Upper lobe of right lung (tissue), 1 donor: ENCODE results near the gene TRAM2. TPM values are rescaled to one million over a fixed set of nuclear protein-coding genes. Genes with fewer than 3 reads are reported as not detected.

Source experiments
- ATAC-seq: fragments of 200-7000 bp; cut with Tn5 transposase; one replicate; pipeline ENCODE4 v1.9.1; 2020; ENCODE audit warnings: mild to moderate bottlenecking, moderate library complexity
- DNase-seq: peaks from one replicate; pipeline ENCODE4 v3.0.0-alpha.2; 2020
- H3K27ac ChIP-seq: fragments of 200-600 bp; one replicate; pipeline ENCODE4 v1.8.0; 2022
- H3K27me3 ChIP-seq: fragments of 200-600 bp; one replicate; pipeline ENCODE4 v1.8.0; 2022; ENCODE audit warnings: mild to moderate bottlenecking
- H3K36me3 ChIP-seq: fragments of 200-600 bp; one replicate; pipeline ENCODE4 v1.8.0; 2022
- H3K4me1 ChIP-seq: fragments of 200-600 bp; one replicate; pipeline ENCODE4 v1.8.0; 2022
- H3K4me3 ChIP-seq: fragments of 200-600 bp; one replicate; pipeline ENCODE4 v1.8.0; 2022; ENCODE audit warnings: mild to moderate bottlenecking
- H3K9me3 ChIP-seq: fragments of 200-600 bp; one replicate; pipeline ENCODE4 v1.8.0; 2022
- intact Hi-C: fragments of 100-400 bp; cut with DNase I; formaldehyde crosslinking; loops from one replicate; pipeline ENCODE4 v1.11.0; 2022
- total RNA-seq: library from RNA; stranded (reverse); fragmentation: NEBNext Ultra II Directional; extraction: Animal tissue kit (Norgen Biotek cat#: 25700); gene quantifications from one replicate; pipeline ENCODE4 v1.2.1, GENCODE V29; 2021
- TF ChIP-seq, protein P1 (sequence below): fragments of 200-600 bp; IDR thresholded peaks from one replicate; pipeline ENCODE4 v1.8.0; 2022; ENCODE audit warnings: antibody characterized with exemption
- donor health status: DM: no; HTN: yes; CAD: no; lungs with severe emphysema.

Gene TRAM2
- total RNA-seq, 1 donor from 2014 or later: 24.2 TPM

- no peak overlapping the region for H3K4me3 ChIP-seq
- no peaks in the 10 kb centered on the region for H3K36me3 ChIP-seq
- peak; percentile 49 for ATAC-seq
- peaks cover 26% of the 10 kb centered on the region for H3K4me1 ChIP-seq
- H3K27ac ChIP-seq: peak overlapping the region; percentile 44
- no peak for DNase-seq
- H3K9me3 ChIP-seq: no peaks in the 10 kb centered on the region
- no peaks in the 10 kb centered on the region for H3K27me3 ChIP-seq
- TF ChIP-seq, protein P1, sequence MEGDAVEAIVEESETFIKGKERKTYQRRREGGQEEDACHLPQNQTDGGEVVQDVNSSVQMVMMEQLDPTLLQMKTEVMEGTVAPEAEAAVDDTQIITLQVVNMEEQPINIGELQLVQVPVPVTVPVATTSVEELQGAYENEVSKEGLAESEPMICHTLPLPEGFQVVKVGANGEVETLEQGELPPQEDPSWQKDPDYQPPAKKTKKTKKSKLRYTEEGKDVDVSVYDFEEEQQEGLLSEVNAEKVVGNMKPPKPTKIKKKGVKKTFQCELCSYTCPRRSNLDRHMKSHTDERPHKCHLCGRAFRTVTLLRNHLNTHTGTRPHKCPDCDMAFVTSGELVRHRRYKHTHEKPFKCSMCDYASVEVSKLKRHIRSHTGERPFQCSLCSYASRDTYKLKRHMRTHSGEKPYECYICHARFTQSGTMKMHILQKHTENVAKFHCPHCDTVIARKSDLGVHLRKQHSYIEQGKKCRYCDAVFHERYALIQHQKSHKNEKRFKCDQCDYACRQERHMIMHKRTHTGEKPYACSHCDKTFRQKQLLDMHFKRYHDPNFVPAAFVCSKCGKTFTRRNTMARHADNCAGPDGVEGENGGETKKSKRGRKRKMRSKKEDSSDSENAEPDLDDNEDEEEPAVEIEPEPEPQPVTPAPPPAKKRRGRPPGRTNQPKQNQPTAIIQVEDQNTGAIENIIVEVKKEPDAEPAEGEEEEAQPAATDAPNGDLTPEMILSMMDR: no peak
- intact Hi-C loops: no loop called here
Measured at GRCh38 chr6:52522151-52522626, 54.7 kb downstream of the TRAM2 start.

GRCh38 chr6:52519618-52520017 is 57.2 kb downstream of the TRAM2 start:
- H3K27ac ChIP-seq: no peak overlapping the region
- no peak for DNase-seq
- no peaks in the 10 kb centered on the region for H3K27me3 ChIP-seq
- H3K4me1 ChIP-seq: peaks cover 39% of the 10 kb centered on the region
- H3K4me3 ChIP-seq: no peak overlapping the region
- intact Hi-C loops: loop anchor here (10.0 kb wide), 1 partner anchor 45 kb away; no protein-coding TSS in a partner anchor
- TF ChIP-seq, protein P1: no peak
- H3K36me3 ChIP-seq: peaks cover 14% of the 10 kb centered on the region
- no peak for ATAC-seq
- H3K9me3 ChIP-seq: no peaks in the 10 kb centered on the region

DNA sequence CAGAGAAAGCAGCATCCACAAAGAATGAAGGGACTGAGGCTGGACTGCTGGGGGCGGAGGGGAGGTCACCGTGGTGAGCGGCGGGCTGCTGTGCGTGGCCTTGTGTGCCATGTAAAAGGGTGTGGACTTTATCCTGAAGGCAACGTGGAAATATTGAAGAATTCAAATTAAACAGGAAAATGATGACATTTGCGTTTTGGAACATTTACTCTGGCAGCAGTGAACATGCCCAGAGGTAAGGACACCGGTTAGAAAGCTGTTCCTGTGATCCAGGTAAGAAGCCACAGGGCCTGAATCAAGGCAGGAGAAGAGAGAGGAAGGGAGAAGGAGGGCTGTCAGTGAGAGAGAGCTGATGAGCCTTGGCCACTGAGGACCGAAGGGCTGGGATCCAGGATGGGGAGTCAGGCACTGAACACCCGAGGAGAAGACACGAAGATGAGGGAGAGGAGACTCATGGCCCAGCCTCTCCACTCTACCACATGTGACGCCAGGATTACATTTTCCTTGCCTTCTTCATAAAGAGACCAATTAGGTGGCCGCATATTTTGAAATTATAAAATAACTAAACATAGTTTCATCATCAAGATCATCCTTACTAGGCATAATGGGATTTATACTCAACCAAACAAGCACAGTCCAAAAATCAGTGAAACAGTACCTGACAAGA is 58.4 kb downstream of the TRAM2 start:
- Histone ChIP-seq H3K9me3 (no peaks in the 10 kb centered on the region), H3K4me1 (peaks cover 49% of the 10 kb centered on the region), H3K4me3 (no peak overlapping the region), H3K27ac (peak overlapping the region; percentile 78), H3K36me3 (peaks cover 14% of the 10 kb centered on the region), H3K27me3 (no peaks in the 10 kb centered on the region)
- intact Hi-C loops: loop anchor here (10.0 kb wide), 1 partner anchor 46 kb away; no protein-coding TSS in a partner anchor
- ATAC-seq (no peak), DNase-seq (no peak)
- TF ChIP-seq, protein P1: no peak

- Histone ChIP-seq H3K9me3 (no peaks in the 10 kb centered on the region), H3K27me3 (no peaks in the 10 kb centered on the region), H3K4me1 (peaks cover 54% of the 10 kb centered on the region), H3K27ac (peak overlapping the region; percentile 78), H3K4me3 (no peak overlapping the region), H3K36me3 (peaks cover 14% of the 10 kb centered on the region)
- TF ChIP-seq, protein P1: no peak
- ATAC-seq: peak; percentile 81
- intact Hi-C loops: loop anchor here (10.0 kb wide), 1 partner anchor 47 kb away; no protein-coding TSS in a partner anchor
- no peak for DNase-seq
Measured at GRCh38 chr6:52517502-52518278, 59.2 kb downstream of the TRAM2 start.

DNA sequence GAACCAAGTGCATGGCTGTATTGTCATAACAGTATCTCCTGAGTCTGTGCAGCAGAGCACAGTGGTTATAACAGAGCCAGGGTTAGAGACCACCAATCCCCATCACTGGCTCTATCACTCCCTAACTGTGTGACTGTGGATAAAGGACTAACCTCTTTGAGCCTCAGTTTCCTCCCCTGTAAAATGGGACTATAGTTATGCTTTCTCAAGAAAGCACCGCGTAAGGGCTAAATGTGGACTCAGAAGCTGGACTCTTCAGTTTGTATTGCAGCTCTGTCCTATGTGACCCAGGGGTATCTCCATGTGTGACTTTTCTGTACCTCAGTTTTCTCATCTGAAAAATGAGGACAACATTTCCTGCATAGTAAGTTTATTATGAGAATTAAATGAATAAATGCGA is 59.9 kb downstream of the TRAM2 start:
- DNase-seq: no peak
- Histone ChIP-seq H3K4me3 (no peak overlapping the region), H3K4me1 (peaks cover 56% of the 10 kb centered on the region), H3K9me3 (no peaks in the 10 kb centered on the region), H3K27ac (no peak overlapping the region), H3K36me3 (peaks cover 14% of the 10 kb centered on the region), H3K27me3 (no peaks in the 10 kb centered on the region)
- TF ChIP-seq, protein P1: no peak
- intact Hi-C loops: loop anchor here (10.0 kb wide), 1 partner anchor 48 kb away; no protein-coding TSS in a partner anchor
- ATAC-seq: no peak
